Choroid plexus epithelial cell (primary cell): ENCODE data around the gene PPT1.

Source experiments
- DNase-seq: peaks from one replicate; pipeline ENCODE4 v3.0.0-alpha.2; 2010; ENCODE audit warnings: low read depth
- H3K4me3 ChIP-seq: 2 replicates; pipeline ENCODE4 v1.5.1; 2011; ENCODE audit warnings: low read depth, mild to moderate bottlenecking, control low read depth, low read length, moderate library complexity
- TF ChIP-seq, protein P1 (sequence below): conservative IDR thresholded peaks from 2 replicates; pipeline ENCODE4 v1.5.1; 2011; ENCODE audit warnings: low read depth, mild to moderate bottlenecking, control low read depth, inconsistent platforms, low read length, moderate library complexity

Gene PPT1

GRCh38 chr1:40078512-40079333 is 18.3 kb downstream of the PPT1 start:
- peak; percentile 71 for DNase-seq
- H3K4me3 ChIP-seq = no peak overlapping the region
- TF ChIP-seq, protein P1, sequence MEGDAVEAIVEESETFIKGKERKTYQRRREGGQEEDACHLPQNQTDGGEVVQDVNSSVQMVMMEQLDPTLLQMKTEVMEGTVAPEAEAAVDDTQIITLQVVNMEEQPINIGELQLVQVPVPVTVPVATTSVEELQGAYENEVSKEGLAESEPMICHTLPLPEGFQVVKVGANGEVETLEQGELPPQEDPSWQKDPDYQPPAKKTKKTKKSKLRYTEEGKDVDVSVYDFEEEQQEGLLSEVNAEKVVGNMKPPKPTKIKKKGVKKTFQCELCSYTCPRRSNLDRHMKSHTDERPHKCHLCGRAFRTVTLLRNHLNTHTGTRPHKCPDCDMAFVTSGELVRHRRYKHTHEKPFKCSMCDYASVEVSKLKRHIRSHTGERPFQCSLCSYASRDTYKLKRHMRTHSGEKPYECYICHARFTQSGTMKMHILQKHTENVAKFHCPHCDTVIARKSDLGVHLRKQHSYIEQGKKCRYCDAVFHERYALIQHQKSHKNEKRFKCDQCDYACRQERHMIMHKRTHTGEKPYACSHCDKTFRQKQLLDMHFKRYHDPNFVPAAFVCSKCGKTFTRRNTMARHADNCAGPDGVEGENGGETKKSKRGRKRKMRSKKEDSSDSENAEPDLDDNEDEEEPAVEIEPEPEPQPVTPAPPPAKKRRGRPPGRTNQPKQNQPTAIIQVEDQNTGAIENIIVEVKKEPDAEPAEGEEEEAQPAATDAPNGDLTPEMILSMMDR = peak; percentile 84

DNA sequence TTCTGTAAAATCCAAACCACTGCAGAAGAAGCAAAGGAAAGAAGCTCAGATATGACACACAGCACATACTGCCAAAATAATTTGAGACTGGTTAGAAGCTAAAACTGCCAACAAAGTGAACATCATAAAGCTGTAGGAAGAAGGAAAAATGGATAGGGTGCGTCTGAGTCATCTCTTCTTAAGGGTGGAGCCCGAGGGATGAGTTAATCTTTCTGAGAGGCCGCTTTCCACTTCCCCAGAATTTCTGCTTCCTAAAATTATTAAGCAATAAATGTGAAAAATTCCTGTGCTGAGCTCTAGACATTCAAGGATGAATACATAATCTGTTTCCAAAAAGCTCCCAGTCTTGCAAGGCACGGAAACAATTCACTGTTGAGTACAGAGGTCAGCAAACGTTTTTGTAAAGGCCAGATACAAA is 20.1 kb downstream of the PPT1 start:
- DNase-seq = peak; percentile 79
- TF ChIP-seq, protein P1 = no peak
- no peak overlapping the region for H3K4me3 ChIP-seq

DNA sequence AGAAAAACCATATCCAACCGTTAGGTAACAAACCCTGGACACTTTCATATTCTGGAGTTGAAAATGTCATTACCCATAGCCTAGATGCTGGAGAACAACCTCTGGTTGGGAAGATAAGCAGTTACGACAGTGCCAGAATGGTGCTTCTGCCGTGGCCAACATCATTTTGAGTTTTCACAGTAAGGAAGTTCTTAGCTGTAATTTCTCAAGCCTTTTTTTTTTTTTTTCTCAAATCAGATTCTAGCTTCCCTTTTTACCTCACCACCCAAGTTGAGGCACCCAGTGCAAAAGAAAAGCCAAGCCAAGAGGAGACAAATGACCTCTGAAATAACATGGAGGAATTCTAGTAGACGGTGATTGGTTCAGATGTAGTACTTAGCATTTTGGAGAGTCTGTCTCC is 21.8 kb downstream of the PPT1 start:
- H3K4me3 ChIP-seq = no peak overlapping the region
- no peak for DNase-seq
- TF ChIP-seq, protein P1 = no peak

GRCh38 chr1:40073062-40073461 is 24.0 kb downstream of the PPT1 start:
- TF ChIP-seq, protein P1 = no peak
- no peak for DNase-seq
- H3K4me3 ChIP-seq = no peak overlapping the region

GRCh38 chr1:40072142-40072541 is 24.9 kb downstream of the PPT1 start:
- no peak for DNase-seq
- no peak overlapping the region for H3K4me3 ChIP-seq
- TF ChIP-seq, protein P1 = no peak

DNA sequence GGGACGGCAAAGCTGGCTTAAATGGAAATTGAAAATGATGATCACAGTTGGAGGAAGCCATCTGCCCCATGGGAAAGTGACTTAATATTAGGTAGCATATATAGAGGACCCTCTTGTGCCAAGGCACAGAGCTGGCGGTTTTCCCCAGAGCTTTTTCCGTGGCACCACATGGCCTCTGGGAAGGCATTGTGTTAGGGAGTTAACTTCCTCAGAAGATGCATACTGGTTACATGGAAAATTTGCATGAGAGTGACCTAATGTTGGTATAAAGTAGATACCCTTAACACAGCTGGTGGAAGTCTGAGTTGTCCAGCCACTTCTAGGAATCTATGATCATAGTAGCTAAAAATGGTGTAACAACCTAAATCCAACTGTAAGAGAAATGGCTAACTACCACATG is 29.2 kb downstream of the PPT1 start:
- DNase-seq = no peak
- TF ChIP-seq, protein P1 = no peak

GRCh38 chr1:40067023-40067422 is 30.0 kb downstream of the PPT1 start:
- DNase-seq = peak; percentile 26
- TF ChIP-seq, protein P1 = no peak
- H3K4me3 ChIP-seq = no peak overlapping the region

More for the DNA sequence above, 29.2 kb downstream of the PPT1 start:
- H3K4me3 ChIP-seq = no peak overlapping the region
